GF-D8 (cell line): ENCODE measurements around the gene ZDHHC16.
"Not testable (repeated sequence)": the region's sequence is repeated elsewhere in the genome, so short reads cannot be mapped to it uniquely, and the experiment has no call there.

Experiments
- DNase-seq: peaks from one replicate; lab custom pipeline; 2025; lab: John Stamatoyannopoulos, UW

The ZDHHC16 gene

GRCh38 chr10:97434557-97434956, 11.4 kb upstream of the ZDHHC16 start:
- DNase-seq = no peak

- DNase-seq = no peak
Measured at GRCh38 chr10:97435211-97435610, 10.8 kb upstream of the ZDHHC16 start.

GRCh38 chr10:97442277-97442676, 3.7 kb upstream of the ZDHHC16 start:
- no peak for DNase-seq

DNA sequence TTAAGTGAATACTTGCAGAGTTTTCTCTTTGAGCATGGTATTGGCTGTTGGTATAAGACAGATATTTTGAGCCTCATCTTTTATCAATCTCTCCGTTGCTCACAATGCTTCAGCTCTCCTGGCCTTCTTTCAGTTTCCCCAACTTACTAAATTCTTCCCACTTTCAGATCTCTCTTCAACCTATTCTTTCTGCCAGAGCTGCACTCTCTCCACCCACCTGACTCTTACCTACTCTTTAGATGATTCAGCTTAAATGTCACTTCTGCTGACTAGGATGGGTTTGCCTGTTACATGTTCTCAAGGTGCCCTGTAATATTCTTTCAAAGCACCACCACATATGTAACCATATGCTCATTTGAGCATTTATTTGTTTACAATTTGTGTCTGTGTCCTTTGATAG, 1.8 kb upstream of the ZDHHC16 start:
- no peak for DNase-seq

- no peak for DNase-seq
Measured at GRCh38 chr10:97445357-97445721, 636 bp upstream of the ZDHHC16 start.

- no peak for DNase-seq
Measured at GRCh38 chr10:97450828-97451227, 4.9 kb downstream of the ZDHHC16 start.

DNA sequence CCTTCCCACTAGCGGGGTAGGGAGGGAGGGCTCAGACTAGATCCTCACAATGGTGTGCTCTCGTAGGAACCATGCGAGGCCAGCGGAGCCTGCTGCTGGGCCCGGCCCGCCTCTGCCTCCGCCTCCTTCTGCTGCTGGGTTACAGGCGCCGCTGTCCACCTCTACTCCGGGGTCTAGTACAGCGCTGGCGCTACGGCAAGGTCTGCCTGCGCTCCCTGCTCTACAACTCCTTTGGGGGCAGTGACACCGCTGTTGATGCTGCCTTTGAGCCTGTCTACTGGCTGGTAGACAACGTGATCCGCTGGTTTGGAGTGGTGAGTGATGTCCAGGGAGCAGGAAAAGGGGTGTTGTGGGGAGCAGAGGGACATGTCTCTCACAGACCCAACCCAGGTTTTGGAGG, 5.6 kb downstream of the ZDHHC16 start:
- no peak for DNase-seq

DNA sequence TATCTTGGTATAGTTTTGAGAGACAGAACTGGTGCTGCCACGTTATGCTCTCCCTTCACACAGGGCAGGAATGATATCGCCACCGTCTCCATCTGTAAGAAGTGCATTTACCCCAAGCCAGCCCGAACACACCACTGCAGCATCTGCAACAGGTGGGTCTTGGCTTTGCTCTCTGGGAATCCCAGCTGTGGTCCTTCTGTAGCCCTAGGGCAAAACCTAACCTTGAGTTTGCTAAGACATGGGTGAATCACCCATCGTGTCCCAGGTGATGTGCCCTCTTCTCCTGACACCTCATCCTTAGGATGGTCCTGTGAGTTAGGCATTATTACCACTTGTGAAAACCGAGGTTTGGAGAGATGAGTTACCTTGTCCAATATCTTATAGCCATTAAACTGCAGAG, 6.4 kb downstream of the ZDHHC16 start:
- no peak for DNase-seq

DNA sequence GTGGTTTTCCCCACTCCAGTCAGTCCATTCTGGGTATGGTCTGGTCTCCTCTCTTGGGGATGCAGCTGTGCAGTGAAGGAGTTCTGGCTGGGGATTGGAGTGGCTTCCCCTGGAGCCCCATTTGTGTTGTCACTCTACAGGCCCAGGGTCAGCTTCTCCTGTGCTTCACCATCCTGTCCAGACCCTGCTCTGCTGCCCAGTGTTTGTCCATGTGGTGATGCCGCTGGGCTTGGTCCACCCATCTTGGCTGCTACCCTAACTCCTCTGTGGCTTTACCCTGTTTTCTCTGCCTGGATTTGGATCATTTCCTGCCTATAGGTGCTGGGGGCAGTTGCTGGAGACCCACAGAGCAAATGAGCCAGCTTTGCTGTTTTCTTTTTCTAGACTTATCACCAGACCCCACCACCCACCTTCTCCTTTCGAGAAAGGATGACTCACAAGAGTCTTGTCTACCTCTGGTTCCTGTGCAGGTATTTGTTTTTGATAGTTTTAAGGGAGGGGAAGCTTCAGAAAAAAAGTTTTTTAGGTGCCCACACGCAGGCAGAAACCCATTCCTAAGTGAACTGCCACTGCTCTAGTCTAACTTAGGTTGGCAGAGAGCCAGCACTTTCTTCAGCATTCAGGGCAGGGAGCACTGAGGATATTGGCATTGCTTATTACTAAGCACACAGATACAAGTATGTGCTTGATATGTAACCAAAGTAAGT, 8.5 kb downstream of the ZDHHC16 start:
- DNase-seq = no peak

DNA sequence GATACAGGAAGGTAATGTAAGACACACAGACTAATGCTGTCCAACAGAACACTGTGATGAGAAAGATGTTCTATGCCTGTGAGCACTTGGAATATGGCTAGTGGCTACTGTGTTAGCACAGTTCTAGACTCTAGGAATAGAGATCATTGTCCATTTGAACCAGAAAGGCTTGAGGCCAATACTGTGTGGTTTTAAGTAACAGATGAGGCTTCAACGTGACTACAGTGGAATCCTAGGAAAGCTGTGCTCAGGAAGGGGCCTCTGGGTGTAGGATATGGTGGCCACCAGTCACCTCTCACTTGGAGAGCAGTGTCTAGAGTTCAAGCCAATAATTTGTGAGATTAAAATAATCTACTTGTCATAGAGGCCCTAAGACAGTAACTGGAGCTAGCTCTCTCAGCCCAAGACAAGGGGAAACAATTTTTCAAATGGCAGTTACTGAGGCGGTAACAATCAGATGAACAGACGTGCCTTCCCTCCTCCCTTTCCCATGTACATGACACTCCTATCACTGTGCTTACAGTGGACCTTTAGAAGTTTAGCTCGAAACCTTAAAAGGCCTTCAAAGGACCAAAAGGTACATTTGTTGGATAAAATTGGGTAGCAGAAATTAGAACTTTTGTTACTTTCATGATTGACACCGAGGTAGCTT, 10.2 kb downstream of the ZDHHC16 start:
- no peak for DNase-seq

GRCh38 chr10:97456686-97457065, 10.7 kb downstream of the ZDHHC16 start:
- DNase-seq = no peak

- DNase-seq = no peak
Measured at GRCh38 chr10:97459111-97459510, 13.1 kb downstream of the ZDHHC16 start.

DNA sequence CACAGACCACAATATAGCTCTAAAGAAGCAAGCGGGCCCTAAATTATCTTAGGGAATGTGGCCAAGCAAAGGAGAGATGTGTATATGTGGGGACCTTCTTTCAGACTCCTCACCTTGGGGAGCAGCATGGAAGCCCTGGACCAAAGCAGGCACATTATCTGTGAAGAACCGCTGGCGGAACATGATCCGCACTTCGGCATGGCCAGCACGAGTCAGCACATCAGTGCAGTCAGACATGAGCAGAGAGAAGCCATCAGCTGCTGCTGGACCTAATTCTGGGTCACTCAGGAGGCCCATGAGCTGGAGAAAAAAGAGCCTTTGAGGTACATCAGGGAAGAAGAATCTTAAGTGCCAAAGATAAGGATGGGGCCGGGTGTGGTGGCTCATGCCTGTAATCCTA, 14.0 kb downstream of the ZDHHC16 start:
- no peak for DNase-seq

DNA sequence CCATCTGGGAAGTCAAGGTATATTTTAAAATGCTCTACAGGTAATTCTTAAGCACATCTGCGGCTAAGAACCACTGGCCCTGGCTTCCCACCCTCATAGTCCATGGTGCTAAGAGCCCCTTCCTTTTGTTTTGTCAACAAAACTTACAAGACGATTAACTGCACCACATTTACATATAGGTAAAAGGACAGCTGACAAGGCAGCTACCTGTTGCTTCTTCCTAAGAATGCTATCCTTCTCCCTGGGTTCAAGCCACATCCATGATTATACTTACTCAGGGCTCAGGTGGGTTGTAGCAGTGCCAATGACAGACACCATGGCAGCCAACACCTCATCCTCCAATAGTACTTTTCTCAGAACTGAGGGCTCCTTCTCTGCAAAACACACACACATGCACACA, 16.3 kb downstream of the ZDHHC16 start:
- DNase-seq = no peak

DNA sequence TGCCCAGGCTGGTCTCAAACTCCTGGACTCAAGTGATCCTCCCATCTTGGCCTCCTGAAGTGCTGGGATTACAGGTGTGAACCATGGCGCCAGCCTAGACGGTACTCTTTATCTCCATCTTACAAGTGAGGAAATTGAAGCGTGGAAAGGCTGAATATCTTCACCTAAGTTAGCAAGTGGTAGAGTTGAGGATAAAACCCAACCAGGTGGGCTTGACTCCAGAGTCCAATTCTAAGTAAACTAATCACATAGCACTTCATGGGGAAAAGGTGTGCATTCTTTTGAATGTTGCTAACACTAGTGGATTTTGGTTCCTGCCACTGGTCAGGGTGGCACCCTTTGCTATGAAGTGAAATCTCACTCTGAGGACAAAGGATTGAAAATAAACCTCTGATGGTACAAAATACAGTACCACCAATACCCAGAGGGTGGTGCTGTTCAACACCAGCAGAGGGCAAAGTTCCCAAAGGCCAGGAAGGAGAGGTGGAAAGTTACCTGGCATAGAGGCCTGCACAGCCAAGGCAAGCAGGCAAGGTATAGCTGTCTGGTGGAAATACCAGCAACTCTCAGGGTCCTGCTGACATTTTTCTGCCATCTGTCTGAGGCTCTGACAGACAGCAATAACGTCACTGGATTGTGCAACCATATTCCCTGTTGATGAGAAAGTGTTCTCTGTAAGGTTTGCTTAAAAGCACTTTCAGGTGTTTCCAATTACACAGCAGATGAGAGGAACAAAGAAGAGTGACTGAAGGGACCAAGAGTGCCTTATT, 17.6 kb downstream of the ZDHHC16 start:
- DNase-seq = peak; percentile 10

- no peak for DNase-seq
Measured at GRCh38 chr10:97464226-97464625, 18.3 kb downstream of the ZDHHC16 start.

DNA sequence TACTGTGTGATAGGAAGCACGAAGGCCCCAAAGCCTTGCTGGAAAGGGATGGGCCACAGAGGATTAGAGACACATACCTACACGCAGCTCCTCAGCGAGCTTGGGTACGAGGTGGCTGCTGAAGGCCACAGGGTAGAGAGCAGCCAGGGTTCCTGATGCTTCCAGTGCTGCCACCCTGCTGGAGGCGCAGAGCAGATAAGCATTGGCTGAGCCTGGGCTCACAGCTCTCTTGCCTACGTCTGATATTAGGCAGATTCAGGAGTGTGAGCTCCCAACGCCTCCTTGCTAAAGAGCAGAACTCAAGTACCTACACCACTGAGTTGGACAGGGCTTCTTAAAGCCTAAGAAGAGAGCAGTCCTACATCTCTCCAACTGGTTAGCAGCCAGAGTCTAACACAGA, 20.0 kb downstream of the ZDHHC16 start:
- no peak for DNase-seq

GRCh38 chr10:97466755-97467154, 20.8 kb downstream of the ZDHHC16 start:
- DNase-seq = no peak

DNA sequence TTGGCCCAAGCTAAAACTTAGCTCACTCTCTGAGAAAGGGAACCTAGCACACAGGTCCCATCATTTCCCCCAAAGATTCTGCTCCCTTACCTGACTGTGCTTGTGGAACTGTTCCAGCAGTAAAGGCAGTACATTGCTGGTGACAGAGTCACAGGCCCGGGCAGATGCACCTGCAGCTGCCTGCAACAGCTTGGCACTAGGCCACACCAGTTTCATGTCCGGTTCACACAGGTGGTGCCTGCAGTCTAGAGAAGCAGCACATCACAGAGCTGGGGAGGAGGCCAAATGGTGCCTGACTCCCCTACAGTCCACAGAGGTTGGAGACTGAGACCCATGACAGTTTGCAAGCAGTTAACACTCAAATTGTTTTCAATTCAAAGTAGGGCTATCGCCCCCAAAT, 22.2 kb downstream of the ZDHHC16 start:
- no peak for DNase-seq

DNA sequence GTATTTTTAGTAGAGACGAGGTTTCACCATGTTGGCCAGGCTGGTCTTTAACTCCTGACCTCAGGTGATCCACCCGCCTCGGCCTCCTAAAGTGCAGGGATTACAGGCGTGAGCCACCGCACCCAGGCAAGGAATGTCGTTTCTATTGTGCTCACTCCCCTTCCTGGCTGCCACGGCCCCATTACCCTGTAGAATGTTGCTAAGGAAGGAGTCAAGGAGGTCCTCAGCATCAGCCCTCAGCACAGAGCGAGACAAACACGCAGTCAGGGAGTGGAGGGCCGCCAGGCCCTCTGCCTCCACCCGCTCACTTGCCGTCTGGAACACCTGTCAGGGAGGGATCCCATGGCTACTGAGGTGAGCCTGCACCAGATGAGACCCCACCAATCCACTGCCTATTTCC, 22.8 kb downstream of the ZDHHC16 start:
- not testable (repeated sequence) for DNase-seq

DNA sequence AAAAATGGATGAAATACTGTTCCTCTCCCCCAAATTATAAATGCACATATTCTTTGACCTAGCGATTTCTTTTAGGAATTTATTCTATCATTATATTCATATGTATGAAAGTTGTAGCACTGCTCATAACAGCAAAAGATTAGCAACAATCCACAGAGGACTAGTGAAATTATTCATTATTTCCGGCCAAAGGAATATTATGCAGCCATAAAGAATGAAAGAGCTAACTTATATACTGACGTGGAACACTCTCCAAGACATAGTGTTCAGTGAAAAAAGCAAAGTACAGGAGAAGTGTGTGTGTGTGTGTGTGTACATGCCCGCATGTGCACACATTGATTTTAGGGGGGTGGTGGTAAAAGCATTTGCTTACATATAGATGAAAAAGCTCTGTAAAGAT, 28.9 kb downstream of the ZDHHC16 start:
- no peak for DNase-seq

DNA sequence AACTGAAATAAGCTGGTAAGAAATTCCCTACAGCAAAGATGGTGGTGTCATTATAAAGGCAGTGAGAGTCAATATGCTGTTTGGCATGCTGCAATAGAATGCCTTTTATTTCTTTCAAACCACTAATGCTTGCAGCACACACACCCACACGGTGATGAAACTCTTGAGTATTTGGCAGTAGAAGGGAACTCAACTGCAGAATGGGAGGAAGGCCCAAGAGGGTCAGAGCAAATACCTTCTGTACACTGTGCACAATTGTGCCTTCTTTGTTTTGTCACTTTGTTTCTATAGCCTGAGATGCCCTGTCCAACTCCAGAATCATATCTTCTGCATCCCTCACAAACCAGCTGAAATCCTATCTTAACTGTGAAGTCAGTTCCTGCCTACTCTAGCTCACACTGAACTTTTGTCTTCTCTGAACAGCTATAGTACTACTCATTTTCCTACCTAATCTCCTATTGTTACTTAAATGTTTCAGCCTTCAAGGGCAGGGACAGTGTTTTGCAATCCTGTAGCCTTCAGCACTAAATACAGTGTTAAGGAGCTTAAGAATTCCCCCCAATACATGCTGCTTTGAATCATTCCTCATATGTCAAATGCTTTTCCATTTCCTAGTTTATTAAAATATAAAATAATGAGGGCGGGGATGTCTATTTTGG, 30.1 kb downstream of the ZDHHC16 start:
- DNase-seq = peak; percentile 75

DNA sequence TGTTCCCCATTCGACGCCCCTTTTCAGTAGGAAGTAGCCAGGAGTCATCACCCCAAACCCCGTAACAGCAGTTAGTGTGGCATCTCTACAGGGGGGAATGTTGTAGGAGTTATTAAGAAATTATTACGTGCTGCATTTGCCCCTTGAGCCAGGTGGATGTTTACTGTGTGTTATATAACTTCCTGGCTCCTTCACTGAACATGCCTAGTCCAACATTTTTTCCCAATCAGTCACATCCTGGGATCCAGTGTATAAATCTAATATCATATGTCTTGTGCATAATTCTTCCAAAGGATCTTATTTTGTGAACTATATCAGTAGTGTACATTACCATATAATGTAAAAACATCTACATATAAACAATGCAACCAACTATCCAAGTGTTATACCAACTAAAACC, 33.4 kb downstream of the ZDHHC16 start:
- not testable (repeated sequence) for DNase-seq
